Right lobe of liver (tissue), 6 donors: ENCODE results near the gene ZAR1L. TPM values are rescaled to one million over a fixed set of nuclear protein-coding genes. Genes with fewer than 3 reads are reported as not detected.

ENCODE experiments used
- ATAC-seq, 4 donors: fragments of 200-7000 bp; cut with Tn5 transposase; one replicate each; pipeline ENCODE4 v1.9.1; 2020; ENCODE audit warnings: mild to moderate bottlenecking in 4 of 4, moderate library complexity in 4 of 4
- DNase-seq, 3 donors: peaks; one replicate each; pipeline ENCODE4 v3.0.0-alpha.2; 2020
- H3K27ac ChIP-seq, 3 donors: fragments of 200-600 bp; one replicate each; pipeline ENCODE4 v1.8.0; 2022
- H3K27me3 ChIP-seq, 2 donors: fragments of 200-600 bp; one replicate each; pipeline ENCODE4 v1.8.0; 2022
- H3K36me3 ChIP-seq, 4 donors: fragments of 200-600 bp; sonication (generic) in 1 of 4; one replicate each; pipeline versions ENCODE4 v1.5.1 to v1.8.0; 2017 to 2022; ENCODE audit warnings: control low read depth in 1 of 4
- H3K4me1 ChIP-seq, 4 donors: fragments of 200-600 bp; sonication (generic) in 1 of 4; one replicate each; pipeline versions ENCODE4 v1.5.1 to v1.8.0; 2017 to 2022; ENCODE audit warnings: control low read depth in 1 of 4
- H3K4me3 ChIP-seq, 3 donors: fragments of 200-600 bp; one replicate each; pipeline ENCODE4 v1.8.0; 2022
- H3K9me3 ChIP-seq, 4 donors: fragments of 200-600 bp; sonication (generic) in 1 of 4; one replicate each; pipeline versions ENCODE4 v1.5.1 to v1.8.0; 2017 to 2022; ENCODE audit warnings: control low read depth in 1 of 4
- CTCF ChIP-seq, 4 donors: fragments of 200-600 bp in 3 of 4; fragments of 450-650 bp in 1 of 4; IDR thresholded peaks; one replicate each; pipeline versions ENCODE4 v1.5.1 to v1.8.0; 2016 to 2022; ENCODE audit warnings: antibody characterized with exemption in 4 of 4, mild to moderate bottlenecking in 2 of 4
- POLR2A ChIP-seq: fragments of 450-650 bp; IDR thresholded peaks from one replicate; pipeline ENCODE4 v1.6.1; 2017; ENCODE audit warnings: antibody characterized with exemption, mild to moderate bottlenecking
- WGBS: methylation state at CpG from one replicate; pipeline ENCODE4 v1.1.6; 2018; ENCODE audit warnings: low coverage, low lambda C conversion rate; ENCODE audit not compliant: insufficient coverage; ENCODE audit errors: missing lambda C conversion rate; 5-methylcytosine and 5-hydroxymethylcytosine counted together
- intact Hi-C, 2 donors: fragments of 100-400 bp; cut with DNase I; formaldehyde crosslinking; loops; one replicate each; pipeline versions ENCODE4 v1.11.2 to v1.14.1; 2022
- total RNA-seq, 6 experiments: library from RNA; depleted of rRNA in 2 of 6; stranded (reverse); fragments of >200 nt in 2 of 6; fragmentation: NEBNext Ultra II Directional in 3 of 6; extraction: Animal tissue kit (Norgen Biotek cat#: 25700) in 3 of 6; gene quantifications; one replicate each; pipeline versions ENCODE4 v1.1.0 to v1.2.4, GENCODE V29; 2016 to 2023
- donor health status: DM: no; HTN: yes; CAD: no.
- donor health status: DM: no; HTN: no; CAD: no.
- donor health status: DM: no; HTN: no; CAD: no.
- donor health status: DM: no; HTN: yes; CAD: no.
- donor health status: DM: no; HTN: yes; CAD: no.

ZAR1L gene
- total RNA-seq, 6 experiments from 2014 or later = not detected

GRCh38 chr13:32320528-32320927 is 5.4 kb upstream of the ZAR1L start:
- no peak for TF ChIP-seq CTCF (IDR thresholded peaks at IDR 0.05)
- no peak for TF ChIP-seq POLR2A
- DNase-seq (no peak), ATAC-seq (no peak)
- intact Hi-C loops = no loop called here
- no peaks in the 10 kb centered on the region for H3K4me1 ChIP-seq
- 66% methylated on average over 4 of the region's 4 CpGs for WGBS
- H3K36me3 ChIP-seq = no peaks in the 10 kb centered on the region
- no peaks in the 10 kb centered on the region for H3K9me3 ChIP-seq
- H3K27ac ChIP-seq = no peak overlapping the region
- no peak overlapping the region for H3K4me3 ChIP-seq
- no peaks in the 10 kb centered on the region for H3K27me3 ChIP-seq

DNA sequence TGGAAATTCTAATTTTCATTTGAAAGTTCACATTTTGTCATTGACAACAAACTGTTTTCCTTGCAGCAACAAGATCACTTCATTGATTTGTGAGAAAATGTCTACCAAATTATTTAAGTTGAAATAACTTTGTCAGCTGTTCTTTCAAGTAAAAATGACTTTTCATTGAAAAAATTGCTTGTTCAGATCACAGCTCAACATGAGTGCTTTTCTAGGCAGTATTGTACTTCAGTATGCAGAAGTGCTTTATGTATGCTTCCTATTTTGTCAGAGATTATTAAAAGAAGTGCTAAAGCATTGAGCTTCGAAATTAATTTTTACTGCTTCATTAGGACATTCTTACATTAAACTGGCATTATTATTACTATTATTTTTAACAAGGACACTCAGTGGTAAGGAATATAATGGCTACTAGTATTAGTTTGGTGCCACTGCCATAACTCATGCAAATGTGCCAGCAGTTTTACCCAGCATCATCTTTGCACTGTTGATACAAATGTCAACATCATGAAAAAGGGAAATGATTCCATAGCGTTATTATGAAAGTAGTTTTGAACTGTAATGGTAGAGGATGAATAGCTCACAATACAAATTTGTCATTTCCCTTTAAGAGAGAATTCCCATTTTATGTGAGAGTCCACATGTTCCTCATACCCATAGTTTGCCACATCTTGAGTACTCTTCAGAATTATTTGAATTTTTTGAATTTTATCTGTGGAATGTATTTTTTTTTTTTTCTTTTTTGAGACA is 2.7 kb upstream of the ZAR1L start:
- WGBS = 73% methylated on average over 2 of the region's 2 CpGs
- no peak overlapping the region for H3K4me3 ChIP-seq
- H3K36me3 ChIP-seq = no peaks in the 10 kb centered on the region
- no peak for TF ChIP-seq POLR2A
- no peak for TF ChIP-seq CTCF (IDR thresholded peaks at IDR 0.05)
- no peak for ATAC-seq
- H3K9me3 ChIP-seq = no peaks in the 10 kb centered on the region
- intact Hi-C loops = no loop called here
- no peak for DNase-seq
- H3K27ac ChIP-seq = no peak overlapping the region
- no peaks in the 10 kb centered on the region for H3K27me3 ChIP-seq
- H3K4me1 ChIP-seq = no peaks in the 10 kb centered on the region

DNA sequence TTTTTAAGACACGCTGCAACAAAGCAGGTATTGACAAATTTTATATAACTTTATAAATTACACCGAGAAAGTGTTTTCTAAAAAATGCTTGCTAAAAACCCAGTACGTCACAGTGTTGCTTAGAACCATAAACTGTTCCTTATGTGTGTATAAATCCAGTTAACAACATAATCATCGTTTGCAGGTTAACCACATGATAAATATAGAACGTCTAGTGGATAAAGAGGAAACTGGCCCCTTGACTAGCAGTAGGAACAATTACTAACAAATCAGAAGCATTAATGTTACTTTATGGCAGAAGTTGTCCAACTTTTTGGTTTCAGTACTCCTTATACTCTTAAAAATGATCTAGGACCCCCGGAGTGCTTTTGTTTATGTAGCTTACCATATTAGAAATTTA is 1.3 kb upstream of the ZAR1L start:
- TF ChIP-seq CTCF (IDR thresholded peaks at IDR 0.05) = no peak
- no peak for TF ChIP-seq POLR2A
- peak overlapping the region in 2 of 3 donors; percentile 95 to 97 for H3K27ac ChIP-seq
- peak overlapping the region in 1 of 3 donors; percentile 78 for H3K4me3 ChIP-seq
- no peaks in the 10 kb centered on the region for H3K4me1 ChIP-seq
- intact Hi-C loops = no loop called here
- no peaks in the 10 kb centered on the region for H3K36me3 ChIP-seq
- no peaks in the 10 kb centered on the region for H3K9me3 ChIP-seq
- DNase-seq = no peak
- H3K27me3 ChIP-seq = no peaks in the 10 kb centered on the region
- no peak for ATAC-seq
- 64% methylated on average over 6 of the region's 6 CpGs for WGBS

DNA sequence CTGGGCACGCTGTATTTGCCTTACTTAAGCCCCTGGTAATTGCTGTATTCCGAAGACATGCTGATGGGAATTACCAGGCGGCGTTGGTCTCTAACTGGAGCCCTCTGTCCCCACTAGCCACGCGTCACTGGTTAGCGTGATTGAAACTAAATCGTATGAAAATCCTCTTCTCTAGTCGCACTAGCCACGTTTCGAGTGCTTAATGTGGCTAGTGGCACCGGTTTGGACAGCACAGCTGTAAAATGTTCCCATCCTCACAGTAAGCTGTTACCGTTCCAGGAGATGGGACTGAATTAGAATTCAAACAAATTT is 821 bp upstream of the ZAR1L start:
- 0% methylated on average over 12 of the region's 13 CpGs for WGBS
- H3K4me1 ChIP-seq = no peaks in the 10 kb centered on the region
- intact Hi-C loops = no loop called here
- peak in 3 of 4 donors; percentile 41 to 50 (median 43) for ATAC-seq
- no peak for DNase-seq
- H3K27me3 ChIP-seq = no peaks in the 10 kb centered on the region
- no peaks in the 10 kb centered on the region for H3K9me3 ChIP-seq
- peak overlapping the region; percentile 88 to 97 (median 95) for H3K27ac ChIP-seq
- no peaks in the 10 kb centered on the region for H3K36me3 ChIP-seq
- peak overlapping the region; percentile 78 to 93 (median 83) for H3K4me3 ChIP-seq
- no peak for TF ChIP-seq POLR2A
- TF ChIP-seq CTCF (IDR thresholded peaks at IDR 0.05) = no peak
